ENCODE measurements around the gene HPS4.

- TF ChIP-seq, protein P1, sequence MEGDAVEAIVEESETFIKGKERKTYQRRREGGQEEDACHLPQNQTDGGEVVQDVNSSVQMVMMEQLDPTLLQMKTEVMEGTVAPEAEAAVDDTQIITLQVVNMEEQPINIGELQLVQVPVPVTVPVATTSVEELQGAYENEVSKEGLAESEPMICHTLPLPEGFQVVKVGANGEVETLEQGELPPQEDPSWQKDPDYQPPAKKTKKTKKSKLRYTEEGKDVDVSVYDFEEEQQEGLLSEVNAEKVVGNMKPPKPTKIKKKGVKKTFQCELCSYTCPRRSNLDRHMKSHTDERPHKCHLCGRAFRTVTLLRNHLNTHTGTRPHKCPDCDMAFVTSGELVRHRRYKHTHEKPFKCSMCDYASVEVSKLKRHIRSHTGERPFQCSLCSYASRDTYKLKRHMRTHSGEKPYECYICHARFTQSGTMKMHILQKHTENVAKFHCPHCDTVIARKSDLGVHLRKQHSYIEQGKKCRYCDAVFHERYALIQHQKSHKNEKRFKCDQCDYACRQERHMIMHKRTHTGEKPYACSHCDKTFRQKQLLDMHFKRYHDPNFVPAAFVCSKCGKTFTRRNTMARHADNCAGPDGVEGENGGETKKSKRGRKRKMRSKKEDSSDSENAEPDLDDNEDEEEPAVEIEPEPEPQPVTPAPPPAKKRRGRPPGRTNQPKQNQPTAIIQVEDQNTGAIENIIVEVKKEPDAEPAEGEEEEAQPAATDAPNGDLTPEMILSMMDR (IDR thresholded peaks at IDR 0.05) = no peak
- no peak for TF ChIP-seq POLR2AphosphoS5 (IDR thresholded peaks at IDR 0.05)
- no peak for TF ChIP-seq POLR2A (IDR thresholded peaks at IDR 0.05)
- TF ChIP-seq EP300 (IDR thresholded peaks at IDR 0.05) = no peak
Observed at GRCh38 chr22:26508148-26508547, 24.6 kb upstream of the HPS4 start.

Data from stomach (tissue), 4 donors.